GM19395 (cell line): ENCODE measurements around the gene TUBA3D.
"Not testable (repeated sequence)": the region's sequence is repeated elsewhere in the genome, so short reads cannot be mapped to it uniquely, and the experiment has no call there.

Source experiments
- ATAC-seq: cut with Tn5 transposase; IDR thresholded peaks from one replicate; pipeline ENCODE4 v1.9.1; 2021; ENCODE audit warnings: mild to moderate bottlenecking, moderate library complexity; ENCODE audit not compliant: unreplicated experiment

TUBA3D gene

DNA sequence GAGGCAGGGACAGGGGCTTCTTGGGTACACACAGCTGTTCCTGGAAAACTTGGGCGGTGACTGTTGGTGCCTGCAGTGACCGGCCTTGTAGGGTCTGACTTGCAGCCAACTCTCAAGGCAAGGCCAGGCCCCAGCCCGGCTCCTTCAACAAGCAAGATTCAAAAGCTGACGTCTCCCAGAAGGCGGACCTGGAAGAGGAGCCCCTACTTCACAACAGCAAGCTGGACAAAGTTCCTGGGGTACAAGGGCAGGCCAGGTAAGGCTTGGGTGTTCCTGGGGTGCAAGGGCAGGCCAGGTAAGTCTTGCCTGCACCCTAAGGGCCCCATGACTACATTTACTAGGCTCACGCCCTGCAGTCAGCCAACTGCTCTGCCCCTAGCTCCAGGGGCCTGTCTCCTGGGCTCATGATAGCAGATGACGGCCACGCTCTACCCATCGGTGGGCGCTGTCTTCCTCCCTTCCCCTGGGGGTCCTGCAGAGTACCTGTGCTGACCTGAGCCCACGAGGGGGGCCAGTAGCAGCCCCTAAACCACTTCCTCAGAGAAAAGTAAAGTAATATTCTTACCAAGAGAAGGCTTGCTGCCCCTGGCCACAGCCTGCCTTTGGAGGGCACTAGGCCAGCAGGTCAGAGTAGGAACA, 55.7 kb downstream of the TUBA3D start:
- ATAC-seq, result not testable (repeated sequence)
